Trophoblast cell (in vitro differentiated cells and primary cell): Measurements from ENCODE around the gene OVOL1.
"Not testable (repeated sequence)": the region's sequence is repeated elsewhere in the genome, so short reads cannot be mapped to it uniquely, and the experiment has no call there.

Experiments used
- DNase-seq, 2 donors: peaks; one replicate each; pipeline ENCODE4 v3.0.0-alpha.2; 2016
- H2AFZ ChIP-seq: 2 replicates; pipeline ENCODE4 v1.6.1; 2013; ENCODE audit warnings: low read length, moderate library complexity, mild to moderate bottlenecking; ENCODE audit not compliant: insufficient read depth, poor library complexity
- H2AK5ac ChIP-seq: 2 replicates; pipeline ENCODE4 v1.6.1; 2013; ENCODE audit warnings: mild to moderate bottlenecking, low read length
- H2BK120ac ChIP-seq: 2 replicates; pipeline ENCODE4 v1.6.1; 2013; ENCODE audit warnings: low read length, mild to moderate bottlenecking, moderate library complexity; ENCODE audit not compliant: insufficient read depth, poor library complexity
- H2BK12ac ChIP-seq: 2 replicates; pipeline ENCODE4 v1.6.1; 2013; ENCODE audit warnings: mild to moderate bottlenecking, low read length, moderate library complexity
- H2BK5ac ChIP-seq: 2 replicates; pipeline ENCODE4 v1.6.1; 2013; ENCODE audit warnings: low read length, low read depth, moderate library complexity, mild to moderate bottlenecking; ENCODE audit not compliant: poor library complexity
- H3K14ac ChIP-seq: 2 replicates; pipeline ENCODE4 v1.6.1; 2013; ENCODE audit warnings: mild to moderate bottlenecking, low read length
- H3K18ac ChIP-seq: 2 replicates; pipeline ENCODE4 v1.6.1; 2013; ENCODE audit warnings: mild to moderate bottlenecking, low read length
- H3K23ac ChIP-seq: 2 replicates; pipeline ENCODE4 v1.6.1; 2013; ENCODE audit warnings: low read length
- H3K27ac ChIP-seq: 2 replicates; pipeline ENCODE4 v1.5.1; 2013; ENCODE audit warnings: low read depth, mild to moderate bottlenecking, inconsistent platforms, low read length, moderate library complexity
- H3K27me3 ChIP-seq: 2 replicates; pipeline ENCODE4 v1.6.1; 2013; ENCODE audit warnings: inconsistent platforms, mild to moderate bottlenecking, low read length, moderate library complexity; ENCODE audit not compliant: insufficient read depth
- H3K36me3 ChIP-seq, 2 experiments: 1 replicate in 1 of 2; 2 replicates in 1 of 2; pipeline ENCODE4 v1.6.1; 2013; ENCODE audit warnings: low read length in 2 of 2, mild to moderate bottlenecking in 2 of 2, moderate library complexity in 1 of 2; ENCODE audit not compliant: insufficient read depth in 2 of 2, control insufficient read depth in 1 of 2
- H3K4ac ChIP-seq: 2 replicates; pipeline ENCODE4 v1.6.1; 2013; ENCODE audit warnings: low read depth, mild to moderate bottlenecking, low read length, moderate library complexity
- H3K4me1 ChIP-seq, 2 experiments: 1 replicate in 1 of 2; 2 replicates in 1 of 2; pipeline ENCODE4 v1.6.1; 2013; ENCODE audit warnings: low read length in 2 of 2, mild to moderate bottlenecking in 2 of 2, moderate library complexity in 1 of 2; ENCODE audit not compliant: insufficient read depth in 2 of 2, control insufficient read depth in 1 of 2
- H3K4me2 ChIP-seq: 2 replicates; pipeline ENCODE4 v1.6.1; 2013; ENCODE audit warnings: inconsistent platforms, mild to moderate bottlenecking, low read length, moderate library complexity
- H3K4me3 ChIP-seq: 2 replicates; pipeline ENCODE4 v1.5.1; 2013; ENCODE audit warnings: mild to moderate bottlenecking, low read depth, low read length, inconsistent platforms
- H3K79me1 ChIP-seq: one replicate; pipeline ENCODE4 v1.6.1; 2013; ENCODE audit warnings: low read length
- H3K79me2 ChIP-seq: 2 replicates; pipeline ENCODE4 v1.6.1; 2013; ENCODE audit warnings: low read length, mild to moderate bottlenecking; ENCODE audit not compliant: control insufficient read depth, insufficient read depth, poor library complexity
- H3K9ac ChIP-seq: 2 replicates; pipeline ENCODE4 v1.6.1; 2013; ENCODE audit warnings: mild to moderate bottlenecking, low read length
- H3K9me3 ChIP-seq: 2 replicates; pipeline ENCODE4 v1.6.1; 2013; ENCODE audit warnings: low read depth, mild to moderate bottlenecking, control low read depth, inconsistent platforms, low read length; ENCODE audit not compliant: insufficient read depth
- H4K12ac ChIP-seq: 2 replicates; pipeline ENCODE4 v1.6.1; 2013; ENCODE audit warnings: low read depth, mild to moderate bottlenecking, low read length, moderate library complexity
- H4K8ac ChIP-seq: 2 replicates; pipeline ENCODE4 v1.6.1; 2013; ENCODE audit warnings: low read depth, mild to moderate bottlenecking, low read length, moderate library complexity
- H4K91ac ChIP-seq: one replicate; pipeline ENCODE4 v1.6.1; 2013; ENCODE audit warnings: low read depth, mild to moderate bottlenecking, low read length, moderate library complexity
- WGBS: extraction: QIAGEN DNeasy Blood & Tissue Kit; methylation state at CpG from one replicate; pipeline ENCODE4 v1.1.7; 2013; ENCODE audit warnings: missing lambda C conversion rate; ENCODE audit not compliant: insufficient read length, insufficient coverage; ENCODE audit errors: extremely low coverage; 5-methylcytosine and 5-hydroxymethylcytosine counted together

OVOL1 gene

GRCh38 chr11:65822776-65823528 is 36.1 kb downstream of the OVOL1 start:
- Histone ChIP-seq H2BK12ac (no peak overlapping the region), H3K79me1 (peaks cover under 1% of the 10 kb centered on the region), H3K27ac (no peak overlapping the region), H4K12ac (no peak overlapping the region), H3K9me3 (no peaks in the 10 kb centered on the region), H3K9ac (no peak overlapping the region), H3K4me2 (no peak overlapping the region), H3K23ac (no peak overlapping the region), H2AK5ac (no peak overlapping the region), H4K91ac (no peak overlapping the region), H3K4me1 (no peaks in the 10 kb centered on the region), H3K4me3 (no peak overlapping the region), H2BK5ac (no peak overlapping the region), H3K4ac (no peak overlapping the region), H2AFZ (no peak overlapping the region), H2BK120ac (no peak overlapping the region), H3K27me3 (no peaks in the 10 kb centered on the region), H3K79me2 (no peaks in the 10 kb centered on the region), H4K8ac (no peak overlapping the region), H3K36me3 (no peaks in the 10 kb centered on the region), H3K18ac (no peak overlapping the region), H3K14ac (no peak overlapping the region)
- 100% methylated on average over 3 of the region's 15 CpGs for WGBS
- no peak for DNase-seq

- H3K36me3 ChIP-seq: no peaks in the 10 kb centered on the region
- no peak overlapping the region for H2BK5ac ChIP-seq
- H3K4ac ChIP-seq: no peak overlapping the region
- no peak overlapping the region for H2AFZ ChIP-seq
- no peak overlapping the region for H3K27ac ChIP-seq
- H2BK12ac ChIP-seq: no peak overlapping the region
- WGBS: no CpG with 5 or more reads among the region's 8 CpGs
- no peaks in the 10 kb centered on the region for H3K9me3 ChIP-seq
- no peak for DNase-seq
- no peak overlapping the region for H3K14ac ChIP-seq
- no peak overlapping the region for H3K23ac ChIP-seq
- H2BK120ac ChIP-seq: no peak overlapping the region
- H4K12ac ChIP-seq: no peak overlapping the region
- no peak overlapping the region for H4K91ac ChIP-seq
- H3K79me1 ChIP-seq: no peaks in the 10 kb centered on the region
- H2AK5ac ChIP-seq: no peak overlapping the region
- H3K4me3 ChIP-seq: no peak overlapping the region
- no peak overlapping the region for H4K8ac ChIP-seq
- H3K18ac ChIP-seq: no peak overlapping the region
- no peak overlapping the region for H3K4me2 ChIP-seq
- no peaks in the 10 kb centered on the region for H3K4me1 ChIP-seq
- H3K9ac ChIP-seq: no peak overlapping the region
- H3K79me2 ChIP-seq: no peaks in the 10 kb centered on the region
- H3K27me3 ChIP-seq: no peaks in the 10 kb centered on the region
Measured at GRCh38 chr11:65826984-65827735, 40.3 kb downstream of the OVOL1 start.

- H2AFZ ChIP-seq: no peak overlapping the region
- no peak overlapping the region for H3K14ac ChIP-seq
- H4K12ac ChIP-seq: no peak overlapping the region
- H3K79me1 ChIP-seq: peaks cover 5% of the 10 kb centered on the region
- no peak overlapping the region for H3K23ac ChIP-seq
- H3K36me3 ChIP-seq: no peaks in the 10 kb centered on the region
- no peak overlapping the region for H3K4ac ChIP-seq
- no peak overlapping the region for H3K18ac ChIP-seq
- H2BK12ac ChIP-seq: no peak overlapping the region
- no peak overlapping the region for H4K8ac ChIP-seq
- peaks cover 3% of the 10 kb centered on the region for H3K9me3 ChIP-seq
- no peak overlapping the region for H3K27ac ChIP-seq
- H3K27me3 ChIP-seq: no peaks in the 10 kb centered on the region
- H4K91ac ChIP-seq: no peak overlapping the region
- no peak overlapping the region for H3K4me3 ChIP-seq
- no peak overlapping the region for H2BK120ac ChIP-seq
- H3K79me2 ChIP-seq: no peaks in the 10 kb centered on the region
- H3K9ac ChIP-seq: no peak overlapping the region
- DNase-seq: no peak
- H3K4me2 ChIP-seq: no peak overlapping the region
- WGBS: no CpG with 5 or more reads among the region's 4 CpGs
- no peak overlapping the region for H2BK5ac ChIP-seq
- H3K4me1 ChIP-seq: peaks cover 0 to 9% of the 10 kb centered on the region in 2 experiments
- no peak overlapping the region for H2AK5ac ChIP-seq
Measured at GRCh38 chr11:65829459-65829858, 42.6 kb downstream of the OVOL1 start.

GRCh38 chr11:65832231-65832630 is 45.4 kb downstream of the OVOL1 start:
- H2AK5ac ChIP-seq, H3K4ac ChIP-seq, H3K18ac ChIP-seq, H3K79me1 ChIP-seq, H3K79me2 ChIP-seq, H4K12ac ChIP-seq, H3K27me3 ChIP-seq, H4K91ac ChIP-seq, H3K9ac ChIP-seq, H3K23ac ChIP-seq, H3K4me3 ChIP-seq, H2BK120ac ChIP-seq, H3K4me2 ChIP-seq, H2BK12ac ChIP-seq, H3K27ac ChIP-seq, H2AFZ ChIP-seq, H2BK5ac ChIP-seq, H3K36me3 ChIP-seq, H3K14ac ChIP-seq, H4K8ac ChIP-seq, H3K4me1 ChIP-seq, H3K9me3 ChIP-seq, DNase-seq: not testable (repeated sequence)
